Measurements from ENCODE around the gene DDX49.
"Not testable (repeated sequence)": the region's sequence is repeated elsewhere in the genome, so short reads cannot be mapped to it uniquely, and the experiment has no call there.

The DDX49 gene

DNA sequence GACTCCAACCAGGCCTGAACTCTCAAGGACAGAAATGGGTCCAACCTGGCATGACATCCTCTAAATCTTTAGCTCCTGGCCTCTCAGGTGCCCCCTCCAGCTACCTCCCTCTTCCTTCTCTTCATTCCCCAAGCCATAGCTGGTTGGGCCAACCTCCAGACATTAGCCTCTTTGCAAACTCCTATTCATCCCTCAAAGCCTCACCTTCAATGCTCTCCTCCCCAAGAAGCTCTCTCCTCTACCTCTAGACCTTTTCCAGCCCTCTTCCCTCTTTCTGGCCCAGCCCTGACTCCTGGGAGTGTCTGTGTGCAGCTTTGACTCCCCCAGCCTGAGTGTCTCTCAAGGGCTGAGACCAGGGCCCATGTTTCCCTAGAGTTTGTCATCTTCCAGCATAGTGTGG is 26.8 kb downstream of the DDX49 start:
- DNase-seq (ENCODE audit: low read depth), result no peak
- no peak overlapping the region for H3K4me3 ChIP-seq (ENCODE audit: low read depth, low read length)
- TF ChIP-seq, protein P1, sequence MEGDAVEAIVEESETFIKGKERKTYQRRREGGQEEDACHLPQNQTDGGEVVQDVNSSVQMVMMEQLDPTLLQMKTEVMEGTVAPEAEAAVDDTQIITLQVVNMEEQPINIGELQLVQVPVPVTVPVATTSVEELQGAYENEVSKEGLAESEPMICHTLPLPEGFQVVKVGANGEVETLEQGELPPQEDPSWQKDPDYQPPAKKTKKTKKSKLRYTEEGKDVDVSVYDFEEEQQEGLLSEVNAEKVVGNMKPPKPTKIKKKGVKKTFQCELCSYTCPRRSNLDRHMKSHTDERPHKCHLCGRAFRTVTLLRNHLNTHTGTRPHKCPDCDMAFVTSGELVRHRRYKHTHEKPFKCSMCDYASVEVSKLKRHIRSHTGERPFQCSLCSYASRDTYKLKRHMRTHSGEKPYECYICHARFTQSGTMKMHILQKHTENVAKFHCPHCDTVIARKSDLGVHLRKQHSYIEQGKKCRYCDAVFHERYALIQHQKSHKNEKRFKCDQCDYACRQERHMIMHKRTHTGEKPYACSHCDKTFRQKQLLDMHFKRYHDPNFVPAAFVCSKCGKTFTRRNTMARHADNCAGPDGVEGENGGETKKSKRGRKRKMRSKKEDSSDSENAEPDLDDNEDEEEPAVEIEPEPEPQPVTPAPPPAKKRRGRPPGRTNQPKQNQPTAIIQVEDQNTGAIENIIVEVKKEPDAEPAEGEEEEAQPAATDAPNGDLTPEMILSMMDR (conservative IDR thresholded peaks at IDR 0.05; ENCODE audit: low read depth, low read length), result no peak

GRCh38 chr19:18946918-18947317 is 27.4 kb downstream of the DDX49 start:
- TF ChIP-seq, protein P1 (conservative IDR thresholded peaks at IDR 0.05; ENCODE audit: low read depth, low read length), result no peak
- no peak overlapping the region for H3K4me3 ChIP-seq (ENCODE audit: low read depth, low read length)
- no peak for DNase-seq (ENCODE audit: low read depth)

- no peak overlapping the region for H3K4me3 ChIP-seq (ENCODE audit: low read depth, low read length)
- DNase-seq (ENCODE audit: low read depth), result no peak
- TF ChIP-seq, protein P1 (conservative IDR thresholded peaks at IDR 0.05; ENCODE audit: low read depth, low read length), result no peak
These were observed 28.8 kb downstream of the DDX49 start for GRCh38 chr19:18948075-18948975.

DNA sequence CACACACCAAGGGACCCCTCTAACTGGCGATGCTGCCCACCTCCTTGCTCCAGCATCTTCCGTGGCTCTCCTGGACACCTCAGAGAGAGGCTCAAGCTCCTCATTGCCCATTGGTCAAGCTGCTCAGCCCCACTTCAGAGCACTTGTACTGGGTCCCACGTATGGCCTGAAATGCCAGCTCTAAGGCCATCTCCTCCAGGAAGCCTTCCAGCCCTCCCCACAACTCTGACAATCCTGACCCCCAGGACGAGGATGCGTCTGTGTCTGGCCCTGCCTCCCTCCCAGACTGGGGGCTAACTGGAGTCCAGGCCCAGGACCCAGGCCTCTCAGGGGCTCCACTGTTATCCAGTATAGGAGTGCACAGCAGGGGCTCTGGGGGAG is 29.5 kb downstream of the DDX49 start:
- H3K4me3 ChIP-seq (ENCODE audit: low read depth, low read length), result no peak overlapping the region
- TF ChIP-seq, protein P1 (conservative IDR thresholded peaks at IDR 0.05; ENCODE audit: low read depth, low read length), result no peak
- no peak for DNase-seq (ENCODE audit: low read depth)

DNA sequence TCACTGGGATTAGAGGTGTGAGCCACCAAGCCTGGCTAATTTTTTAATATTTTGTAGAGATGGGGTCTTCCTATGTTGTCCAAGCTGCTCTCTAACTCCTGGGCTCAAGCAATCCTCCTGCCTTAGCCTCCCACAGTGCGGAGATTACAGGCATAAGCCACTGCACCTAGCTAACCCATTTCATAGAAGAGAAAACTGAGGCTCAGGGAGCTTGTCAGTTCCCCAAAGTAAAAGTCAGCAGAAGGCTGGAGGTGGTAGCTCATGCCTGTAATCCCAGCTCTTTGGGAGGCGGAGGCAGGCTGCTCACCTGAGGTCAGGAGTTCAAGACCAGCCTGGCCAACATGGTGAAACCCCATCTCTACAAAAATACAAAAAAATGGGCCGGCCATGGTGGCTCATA is 30.3 kb downstream of the DDX49 start:
- no peak for DNase-seq (ENCODE audit: low read depth)
- no peak overlapping the region for H3K4me3 ChIP-seq (ENCODE audit: low read depth, low read length)
- TF ChIP-seq, protein P1 (conservative IDR thresholded peaks at IDR 0.05; ENCODE audit: low read depth, low read length), result no peak

DNA sequence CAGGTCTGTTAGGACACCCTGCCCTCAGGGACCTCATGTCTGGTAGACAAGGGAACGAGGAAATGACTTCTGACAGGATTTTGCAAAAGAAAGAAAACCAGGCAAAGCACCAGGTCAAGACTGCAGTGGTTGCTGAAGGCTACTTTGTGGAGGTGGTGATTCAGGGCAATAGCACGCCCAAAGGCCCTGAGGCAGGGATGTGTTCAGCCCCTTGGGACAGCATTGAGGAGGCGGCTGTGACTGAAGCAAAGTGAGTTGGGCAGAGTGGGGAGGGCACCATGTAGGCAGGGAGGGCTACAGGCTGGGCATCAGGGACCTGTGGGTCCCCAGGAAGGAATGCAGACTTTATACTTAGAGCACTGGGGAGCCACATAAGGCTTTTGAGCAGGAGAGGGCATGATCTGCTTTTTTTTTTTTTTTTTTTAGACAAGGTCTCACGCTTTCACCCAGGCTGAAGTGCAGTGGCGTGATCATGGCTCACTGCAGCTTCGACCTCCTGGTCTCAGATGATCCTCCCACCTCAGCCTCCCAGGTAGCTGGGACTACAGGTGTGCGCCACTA is 32.3 kb downstream of the DDX49 start:
- TF ChIP-seq, protein P1 (conservative IDR thresholded peaks at IDR 0.05; ENCODE audit: low read depth, low read length), result no peak

DNA sequence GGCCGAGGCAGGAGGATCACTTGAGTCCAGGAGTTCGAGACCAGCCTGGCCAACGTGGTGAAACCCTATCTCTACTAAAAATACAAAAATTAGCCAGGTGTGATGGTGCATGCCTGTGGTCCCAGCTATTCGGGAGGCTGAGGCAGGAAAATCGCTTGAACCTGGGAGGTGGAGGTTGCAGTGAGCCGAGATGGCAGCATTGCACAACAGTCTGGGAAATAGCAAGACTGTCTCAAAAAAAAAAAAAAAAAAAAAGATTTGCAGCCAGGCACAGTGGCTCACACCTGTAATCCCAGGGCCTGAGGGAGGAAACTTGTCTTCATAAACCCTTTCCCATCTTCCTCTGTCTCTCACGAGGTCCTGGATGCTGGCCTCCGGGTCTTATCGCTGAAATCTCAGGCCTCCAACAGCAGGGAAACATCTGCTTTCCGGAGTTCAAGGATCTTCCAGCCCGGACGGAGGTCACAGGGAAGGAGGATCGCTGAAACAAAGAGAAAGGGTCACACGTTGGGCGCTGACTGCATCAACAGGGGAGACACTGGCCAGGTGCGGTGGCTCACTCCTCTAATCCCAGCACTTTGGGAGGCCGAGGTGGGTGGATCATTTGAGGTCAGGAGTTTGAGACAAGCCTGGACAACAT is 33.0 kb downstream of the DDX49 start:
- DNase-seq (ENCODE audit: low read depth); H3K4me3 ChIP-seq (ENCODE audit: low read depth, low read length): not testable (repeated sequence)

More for the DNA sequence above, 32.3 kb downstream of the DDX49 start:
- no peak for DNase-seq (ENCODE audit: low read depth)
- no peak overlapping the region for H3K4me3 ChIP-seq (ENCODE audit: low read depth, low read length)
